Vagina (tissue), 2 donors: Measurements from ENCODE around the gene SENP1. TPM values are rescaled to one million over a fixed set of nuclear protein-coding genes. Genes with fewer than 3 reads are reported as not detected.
"Not testable (repeated sequence)": the region's sequence is repeated elsewhere in the genome, so short reads cannot be mapped to it uniquely, and the experiment has no call there.

ENCODE experiments used
- DNase-seq, 2 donors: peaks; one replicate each; pipeline ENCODE4 v3.0.0-alpha.2; 2017; ENCODE audit errors: extremely low spot score in 2 of 2
- H3K27ac ChIP-seq: fragments of 200-600 bp; sonication (generic); one replicate; pipeline ENCODE4 v1.5.1; 2019
- H3K27me3 ChIP-seq: fragments of 200-600 bp; sonication (generic); one replicate; pipeline ENCODE4 v1.5.1; 2019
- H3K36me3 ChIP-seq, 2 donors: fragments of 200-600 bp; sonication (generic); one replicate each; pipeline ENCODE4 v1.5.1; 2017 to 2019
- H3K4me1 ChIP-seq: fragments of 200-600 bp; sonication (generic); one replicate; pipeline ENCODE4 v1.5.1; 2019
- H3K4me3 ChIP-seq, 2 donors: fragments of 200-600 bp; sonication (generic); 1 replicate in 1 of 2; 2 replicates in 1 of 2; pipeline ENCODE4 v1.5.1; 2016 to 2019
- H3K9me3 ChIP-seq: fragments of 200-600 bp; sonication (generic); one replicate; pipeline ENCODE4 v1.5.1; 2019
- CTCF ChIP-seq, 3 experiments: fragments of 450-650 bp in 2 of 3; fragments of 200-600 bp in 1 of 3; sonication (generic) in 1 of 3; IDR thresholded peaks; one replicate each; pipeline ENCODE4 v1.5.1; 2017 to 2019; ENCODE audit warnings: antibody characterized with exemption in 3 of 3, mild to moderate bottlenecking in 2 of 3, moderate library complexity in 2 of 3
- POLR2A ChIP-seq, 2 donors: fragments of 450-650 bp; IDR thresholded peaks; one replicate each; pipeline ENCODE4 v1.6.1; 2017; ENCODE audit warnings: antibody characterized with exemption in 2 of 2, mild to moderate bottlenecking in 2 of 2, moderate library complexity in 2 of 2
- POLR2AphosphoS5 ChIP-seq, 2 donors: sonication (generic); formaldehyde crosslinking; IDR thresholded peaks; one replicate each; pipeline ENCODE4 v1.9.0; 2017; ENCODE audit warnings: antibody characterized with exemption in 2 of 2, mild to moderate bottlenecking in 2 of 2, low read depth in 1 of 2; ENCODE audit not compliant: insufficient read depth in 1 of 2
- intact Hi-C: fragments of 100-400 bp; cut with DNase I; formaldehyde crosslinking; loops from one replicate; pipeline ENCODE4 v1.15.1; 2023
- total RNA-seq: library from RNA; depleted of rRNA; stranded (reverse); fragments of >200 nt; gene quantifications from one replicate; pipeline ENCODE4 v1.2.3, GENCODE V29; 2016

SENP1 gene
- total RNA-seq, 1 donor from 2014 or later, result 21.4 TPM

GRCh38 chr12:48128800-48129199 lies 22.9 kb upstream of the SENP1 start:
- no peaks in the 10 kb centered on the region for H3K27me3 ChIP-seq
- TF ChIP-seq POLR2A (IDR thresholded peaks at IDR 0.05) (no peak), CTCF (IDR thresholded peaks at IDR 0.05) (no peak), POLR2AphosphoS5 (IDR thresholded peaks at IDR 0.05; ENCODE audit: insufficient read depth in 1 of 2, low read depth in 1 of 2) (no peak)
- H3K36me3 ChIP-seq, result peaks cover 0 to 56% of the 10 kb centered on the region in 2 donors
- DNase-seq, result no peak
- no peaks in the 10 kb centered on the region for H3K4me1 ChIP-seq
- no peaks in the 10 kb centered on the region for H3K9me3 ChIP-seq
- no peak overlapping the region for H3K27ac ChIP-seq
- intact Hi-C loops, result no loop called here
- H3K4me3 ChIP-seq, result no peak overlapping the region

- no peaks in the 10 kb centered on the region for H3K27me3 ChIP-seq
- no peak for DNase-seq
- intact Hi-C loops, result no loop called here
- H3K27ac ChIP-seq, result no peak overlapping the region
- peaks cover 0 to 42% of the 10 kb centered on the region in 2 donors for H3K36me3 ChIP-seq
- TF ChIP-seq POLR2A (IDR thresholded peaks at IDR 0.05), result no peak
- no peak for TF ChIP-seq CTCF (IDR thresholded peaks at IDR 0.05)
- TF ChIP-seq POLR2AphosphoS5 (IDR thresholded peaks at IDR 0.05; ENCODE audit: insufficient read depth in 1 of 2, low read depth in 1 of 2), result no peak
- no peak overlapping the region for H3K4me3 ChIP-seq
- no peaks in the 10 kb centered on the region for H3K9me3 ChIP-seq
- H3K4me1 ChIP-seq, result no peaks in the 10 kb centered on the region
These were observed 21.2 kb upstream of the SENP1 start for GRCh38 chr12:48126953-48127630.

DNA sequence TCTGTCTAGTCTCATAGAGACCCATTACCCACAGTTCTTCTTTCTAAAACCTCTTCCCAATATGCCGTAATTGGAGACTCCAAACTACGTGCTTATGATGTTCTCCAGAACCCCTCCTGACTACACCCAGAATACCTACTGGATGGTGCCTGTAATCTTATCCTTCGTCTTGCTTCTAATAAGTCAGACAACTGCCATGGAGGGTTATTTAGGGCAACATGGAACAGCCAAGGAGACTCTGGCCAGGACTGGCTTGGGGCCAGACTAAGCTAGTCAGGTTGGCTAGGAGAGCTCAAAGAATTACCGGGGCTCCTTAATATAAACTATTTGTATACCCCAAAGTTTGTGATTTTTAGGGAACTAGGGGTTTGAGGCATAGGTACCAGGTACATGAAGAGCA lies 20.1 kb upstream of the SENP1 start:
- TF ChIP-seq POLR2A (IDR thresholded peaks at IDR 0.05), result no peak
- no peak for TF ChIP-seq CTCF (IDR thresholded peaks at IDR 0.05)
- TF ChIP-seq POLR2AphosphoS5 (IDR thresholded peaks at IDR 0.05; ENCODE audit: insufficient read depth in 1 of 2, low read depth in 1 of 2), result no peak
- intact Hi-C loops, result no loop called here
- DNase-seq, result no peak
- Histone ChIP-seq H3K36me3 (peaks cover 0 to 32% of the 10 kb centered on the region in 2 donors), H3K4me1 (peaks cover 6% of the 10 kb centered on the region), H3K4me3 (no peak overlapping the region), H3K9me3 (no peaks in the 10 kb centered on the region), H3K27ac (no peak overlapping the region), H3K27me3 (no peaks in the 10 kb centered on the region)

- intact Hi-C loops, H3K27me3 ChIP-seq, H3K9me3 ChIP-seq, H3K4me3 ChIP-seq, DNase-seq, H3K27ac ChIP-seq: not testable (repeated sequence)
- Histone ChIP-seq H3K4me1 (peaks cover 10% of the 10 kb centered on the region), H3K36me3 (peaks cover 0 to 30% of the 10 kb centered on the region in 2 donors)
These were observed 19.7 kb upstream of the SENP1 start for GRCh38 chr12:48125542-48125941.

DNA sequence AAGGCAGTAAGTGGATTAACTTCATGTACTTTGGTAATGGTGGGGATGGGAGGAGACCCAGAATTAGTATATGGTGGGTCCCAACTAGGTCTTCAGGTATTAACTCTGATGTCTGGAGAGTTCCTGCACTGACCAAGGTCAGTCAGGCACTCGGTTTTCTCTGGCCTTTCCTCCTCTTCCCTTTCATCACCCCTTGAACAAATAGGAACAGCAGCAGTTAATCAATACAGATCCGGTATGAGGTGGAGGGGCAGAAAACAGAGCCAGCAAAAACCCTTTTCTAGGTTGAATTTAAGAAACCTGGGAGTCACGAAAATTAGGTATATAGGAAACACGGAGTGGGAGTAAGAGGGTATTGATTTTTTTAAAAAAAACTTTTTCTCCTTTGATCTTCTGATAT lies 17.3 kb upstream of the SENP1 start:
- Histone ChIP-seq H3K9me3 (no peaks in the 10 kb centered on the region), H3K36me3 (peaks cover 0 to 18% of the 10 kb centered on the region in 2 donors), H3K27me3 (no peaks in the 10 kb centered on the region), H3K4me1 (peaks cover 28% of the 10 kb centered on the region), H3K4me3 (no peak overlapping the region), H3K27ac (no peak overlapping the region)
- no peak for DNase-seq
- TF ChIP-seq CTCF (IDR thresholded peaks at IDR 0.05) (no peak), POLR2A (IDR thresholded peaks at IDR 0.05) (no peak), POLR2AphosphoS5 (IDR thresholded peaks at IDR 0.05; ENCODE audit: insufficient read depth in 1 of 2, low read depth in 1 of 2) (no peak)
- intact Hi-C loops, result no loop called here
